ENCODE results near the gene HDAC9.

The HDAC9 gene

GRCh38 chr7:18659746-18660145 lies 164.2 kb downstream of the HDAC9 start:
- no peak for DNase-seq (ENCODE audit: low spot score)

GRCh38 chr7:18663321-18663720 lies 167.8 kb downstream of the HDAC9 start:
- no peak for DNase-seq (ENCODE audit: low spot score)

GRCh38 chr7:18666107-18666728 lies 170.7 kb downstream of the HDAC9 start:
- peak; percentile 56 for DNase-seq (ENCODE audit: low spot score)

GRCh38 chr7:18667466-18667865 lies 171.9 kb downstream of the HDAC9 start:
- no peak for DNase-seq (ENCODE audit: low spot score)

- DNase-seq (ENCODE audit: low spot score): no peak
These were observed 175.6 kb downstream of the HDAC9 start for GRCh38 chr7:18671176-18671575.

- DNase-seq (ENCODE audit: low spot score): no peak
These were observed 180.0 kb downstream of the HDAC9 start for GRCh38 chr7:18675579-18675978.

- DNase-seq (ENCODE audit: low spot score): no peak
These were observed 183.7 kb downstream of the HDAC9 start for GRCh38 chr7:18679261-18679660.

- no peak for DNase-seq (ENCODE audit: low spot score)
These were observed 185.0 kb downstream of the HDAC9 start for GRCh38 chr7:18680576-18680975.

GRCh38 chr7:18684916-18685315 lies 189.4 kb downstream of the HDAC9 start:
- DNase-seq (ENCODE audit: low spot score): no peak

GRCh38 chr7:18685971-18686370 lies 190.4 kb downstream of the HDAC9 start:
- no peak for DNase-seq (ENCODE audit: low spot score)

GRCh38 chr7:18689551-18689950 lies 194.0 kb downstream of the HDAC9 start:
- DNase-seq (ENCODE audit: low spot score): no peak

GRCh38 chr7:18693406-18693805 lies 197.9 kb downstream of the HDAC9 start:
- DNase-seq (ENCODE audit: low spot score): no peak

GRCh38 chr7:18693816-18694215 lies 198.3 kb downstream of the HDAC9 start:
- DNase-seq (ENCODE audit: low spot score): no peak

GRCh38 chr7:18694484-18694883 lies 198.9 kb downstream of the HDAC9 start:
- no peak for DNase-seq (ENCODE audit: low spot score)

GRCh38 chr7:18694911-18695310 lies 199.4 kb downstream of the HDAC9 start:
- DNase-seq (ENCODE audit: low spot score): no peak

GRCh38 chr7:18698258-18698734 lies 202.7 kb downstream of the HDAC9 start:
- DNase-seq (ENCODE audit: low spot score): no peak

GRCh38 chr7:18700147-18700546 lies 204.6 kb downstream of the HDAC9 start:
- no peak for DNase-seq (ENCODE audit: low spot score)

GRCh38 chr7:18702071-18702829 lies 206.7 kb downstream of the HDAC9 start:
- DNase-seq (ENCODE audit: low spot score): no peak

- no peak for DNase-seq (ENCODE audit: low spot score)
These were observed 208.1 kb downstream of the HDAC9 start for GRCh38 chr7:18703685-18704084.

GRCh38 chr7:18706670-18707069 lies 211.1 kb downstream of the HDAC9 start:
- DNase-seq (ENCODE audit: low spot score): no peak

- DNase-seq (ENCODE audit: low spot score): no peak
These were observed 212.7 kb downstream of the HDAC9 start for GRCh38 chr7:18708204-18708603.

- DNase-seq (ENCODE audit: low spot score): no peak
These were observed 220.4 kb downstream of the HDAC9 start for GRCh38 chr7:18715988-18716387.

GRCh38 chr7:18721429-18721828 lies 225.9 kb downstream of the HDAC9 start:
- no peak for DNase-seq (ENCODE audit: low spot score)

GRCh38 chr7:18724318-18724717 lies 228.8 kb downstream of the HDAC9 start:
- DNase-seq (ENCODE audit: low spot score): no peak
